Non-pigmented ciliary epithelial cell (primary cell): ENCODE data around the gene SNORC.

Experiments
- DNase-seq: peaks from one replicate; pipeline ENCODE4 v3.0.0-alpha.2; 2010; ENCODE audit warnings: low read depth

The SNORC gene

DNA sequence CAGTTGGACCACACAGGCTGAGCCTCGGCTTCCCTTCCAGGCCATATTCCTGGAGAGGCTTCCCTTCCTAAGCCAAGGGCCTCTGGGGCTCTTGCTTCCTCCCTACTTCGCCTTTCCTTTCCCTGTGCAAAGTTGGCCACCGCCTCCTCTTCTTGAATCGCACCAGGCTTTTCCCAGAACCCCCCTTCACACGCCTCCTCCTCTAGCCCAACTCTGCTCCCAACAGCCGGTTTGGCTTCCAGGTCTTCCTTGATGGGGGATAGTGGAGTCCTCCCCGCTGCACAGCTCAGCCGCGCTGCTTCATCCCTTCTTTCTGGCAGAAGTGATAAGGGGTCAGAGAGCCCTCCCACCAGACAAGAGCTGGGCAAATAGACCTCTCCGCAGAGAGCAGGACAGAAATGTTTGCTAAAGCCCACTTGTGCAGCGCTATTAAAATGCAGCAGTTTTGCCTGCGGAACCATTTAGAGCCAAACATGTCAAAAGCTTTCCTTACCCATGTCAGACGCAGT, 56.4 kb downstream of the SNORC start:
- no peak for DNase-seq

GRCh38 chr2:232927032-232927792, 57.1 kb downstream of the SNORC start:
- DNase-seq, result no peak

DNA sequence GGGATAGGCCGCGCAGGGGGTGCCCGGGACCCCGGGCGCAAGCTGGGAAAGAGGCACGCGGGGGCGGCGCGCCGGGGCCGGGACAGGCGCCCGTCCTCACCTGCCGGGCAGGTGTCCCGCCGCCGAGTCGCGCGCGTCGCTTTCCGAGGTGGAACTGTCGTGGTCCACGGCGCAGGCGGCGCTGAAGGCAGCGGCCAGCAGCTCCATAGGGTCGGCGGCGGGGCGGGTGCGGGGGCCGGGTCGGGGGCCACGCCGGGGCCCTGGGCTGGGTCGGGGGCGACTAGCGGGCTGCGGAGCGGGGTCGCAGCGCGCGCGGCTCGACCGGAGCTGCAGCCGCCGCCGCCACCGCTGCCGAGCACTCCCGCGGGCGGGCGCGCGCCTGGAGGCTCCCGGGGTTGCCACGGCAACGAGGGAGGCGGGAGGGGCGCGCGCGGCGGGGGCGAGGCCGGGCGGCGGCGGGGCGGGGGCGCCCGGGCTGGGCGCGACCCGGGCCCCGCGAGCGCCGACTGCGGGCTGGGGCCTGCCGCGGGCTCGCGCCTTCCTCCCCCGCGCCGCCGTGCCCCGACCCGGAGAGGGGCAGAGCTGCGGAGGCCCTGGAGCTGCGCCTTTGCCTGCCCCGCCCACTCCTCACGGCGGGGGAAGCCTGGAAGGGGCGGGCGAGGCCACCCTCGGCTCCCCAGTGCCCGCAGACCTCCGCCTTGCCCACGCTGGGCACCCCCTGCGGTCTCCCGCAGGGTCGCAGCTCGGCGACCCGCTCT, 57.9 kb downstream of the SNORC start:
- no peak for DNase-seq
